Ovary (tissue), 3 donors: ENCODE results near the gene GUCY1A2.

ENCODE experiments used
- CTCF ChIP-seq, 3 donors: fragments of 450-650 bp in 2 of 3; fragments of 200-600 bp in 1 of 3; IDR thresholded peaks; one replicate each; pipeline versions ENCODE4 v1.5.1 to v1.8.0; 2016 to 2022; ENCODE audit warnings: antibody characterized with exemption in 3 of 3, mild to moderate bottlenecking in 1 of 3
- EP300 ChIP-seq: sonication (generic); formaldehyde crosslinking; IDR thresholded peaks from one replicate; pipeline ENCODE4 v1.6.1; 2017; ENCODE audit warnings: antibody characterized with exemption
- POLR2A ChIP-seq: fragments of 450-650 bp; IDR thresholded peaks from one replicate; pipeline ENCODE4 v1.6.1; 2017; ENCODE audit warnings: antibody characterized with exemption, mild to moderate bottlenecking, moderate library complexity
- donor health status: DM: no; HTN: no; CAD: no.

GRCh38 chr11:106961048-106961447 is 57.2 kb downstream of the GUCY1A2 start:
- no peak for TF ChIP-seq CTCF (IDR thresholded peaks at IDR 0.05)
- TF ChIP-seq POLR2A, result no peak
- TF ChIP-seq EP300, result no peak
